ENCODE measurements around the gene SUSD6.
A peak's percentile ranks its signal among the peaks of the same experiment; 100 is the strongest.

Gene SUSD6

DNA sequence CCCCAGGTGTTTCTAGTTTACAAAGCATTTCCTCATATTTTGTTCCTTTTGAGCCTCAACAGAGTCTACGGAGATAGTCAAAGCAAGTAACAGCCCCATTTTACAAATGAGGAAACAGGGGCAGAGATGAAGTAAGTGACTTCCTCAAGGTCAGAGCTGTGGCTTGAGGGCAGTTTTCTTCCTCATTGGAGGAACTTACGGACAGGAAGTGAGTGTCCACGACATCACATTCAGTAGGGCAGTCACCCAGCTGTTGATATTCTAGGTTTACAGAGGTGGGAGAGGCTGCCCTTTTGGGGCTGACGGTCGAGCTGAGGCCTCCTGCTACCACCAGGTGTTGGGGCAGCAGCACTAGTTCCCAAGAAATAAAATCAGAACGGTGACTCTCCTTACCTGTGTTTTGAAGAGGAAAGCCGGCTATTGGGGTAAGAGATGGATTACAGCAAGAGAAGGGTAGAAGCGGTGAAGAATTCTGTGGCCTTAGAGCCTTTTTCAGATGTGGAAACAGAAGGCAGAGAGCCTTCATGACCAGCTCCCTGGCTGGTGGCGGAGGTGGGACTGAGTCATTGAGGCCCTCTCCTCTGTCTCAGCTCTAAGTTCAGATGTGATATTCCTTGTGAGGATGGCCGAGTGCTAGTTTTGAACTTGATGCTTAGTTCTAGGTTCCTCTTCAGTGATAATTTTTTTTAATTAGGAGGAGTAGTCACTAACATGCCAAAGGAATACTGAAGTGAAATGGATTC, 41.7 kb downstream of the SUSD6 start:
- DNase-seq: no peak

GRCh38 chr14:69654116-69654515, 42.7 kb downstream of the SUSD6 start:
- DNase-seq: no peak

DNA sequence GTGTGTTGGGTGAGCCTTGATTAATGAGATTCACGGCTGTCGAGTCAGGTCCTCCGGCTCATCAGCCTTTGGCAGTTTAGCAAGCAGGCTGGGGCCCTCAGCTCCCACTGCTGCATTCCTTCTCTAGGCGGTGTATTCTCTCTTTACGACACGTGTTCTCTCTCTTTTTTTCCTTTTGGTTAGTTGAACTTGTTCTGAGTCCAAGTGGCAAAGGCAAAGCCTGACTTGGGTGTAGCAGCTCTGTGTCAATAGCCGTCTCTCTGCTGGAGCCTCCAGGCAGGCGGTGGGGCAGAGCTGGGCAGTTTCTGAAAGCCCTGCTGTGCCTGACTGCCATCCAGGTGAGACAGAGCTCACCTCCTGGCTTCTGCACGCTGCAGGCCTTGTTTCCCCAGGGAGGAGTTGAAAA, 46.6 kb downstream of the SUSD6 start:
- DNase-seq: no peak

DNA sequence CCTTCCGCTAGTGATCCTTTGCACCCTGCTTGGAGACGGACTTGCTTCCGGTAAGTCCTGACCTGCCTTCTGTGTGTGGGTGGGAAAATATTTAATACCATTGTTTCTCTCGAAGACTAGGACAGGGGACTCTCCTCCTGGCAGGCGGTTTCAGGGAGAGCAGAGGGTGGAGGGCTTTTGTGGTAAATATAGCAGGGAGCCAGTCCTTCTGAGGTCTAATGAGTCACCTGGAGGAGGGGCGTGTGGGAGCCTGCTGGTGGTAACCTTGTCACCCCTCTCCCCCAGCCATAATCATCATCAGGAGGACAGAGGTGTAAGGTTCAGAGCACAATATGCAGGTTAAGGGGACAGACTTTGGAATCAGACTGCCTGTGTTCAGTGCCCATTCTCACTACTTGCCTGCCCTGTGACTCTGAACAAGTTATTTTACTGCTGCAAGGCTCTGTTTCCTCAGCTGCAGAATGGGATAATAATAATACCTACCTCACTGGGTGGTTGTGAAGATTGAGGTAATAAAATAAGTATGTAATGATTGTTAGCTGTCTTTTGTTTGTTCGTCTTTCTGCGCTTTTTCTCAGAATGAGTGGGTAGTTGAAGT, 47.4 kb downstream of the SUSD6 start:
- DNase-seq: peak; percentile 30

DNA sequence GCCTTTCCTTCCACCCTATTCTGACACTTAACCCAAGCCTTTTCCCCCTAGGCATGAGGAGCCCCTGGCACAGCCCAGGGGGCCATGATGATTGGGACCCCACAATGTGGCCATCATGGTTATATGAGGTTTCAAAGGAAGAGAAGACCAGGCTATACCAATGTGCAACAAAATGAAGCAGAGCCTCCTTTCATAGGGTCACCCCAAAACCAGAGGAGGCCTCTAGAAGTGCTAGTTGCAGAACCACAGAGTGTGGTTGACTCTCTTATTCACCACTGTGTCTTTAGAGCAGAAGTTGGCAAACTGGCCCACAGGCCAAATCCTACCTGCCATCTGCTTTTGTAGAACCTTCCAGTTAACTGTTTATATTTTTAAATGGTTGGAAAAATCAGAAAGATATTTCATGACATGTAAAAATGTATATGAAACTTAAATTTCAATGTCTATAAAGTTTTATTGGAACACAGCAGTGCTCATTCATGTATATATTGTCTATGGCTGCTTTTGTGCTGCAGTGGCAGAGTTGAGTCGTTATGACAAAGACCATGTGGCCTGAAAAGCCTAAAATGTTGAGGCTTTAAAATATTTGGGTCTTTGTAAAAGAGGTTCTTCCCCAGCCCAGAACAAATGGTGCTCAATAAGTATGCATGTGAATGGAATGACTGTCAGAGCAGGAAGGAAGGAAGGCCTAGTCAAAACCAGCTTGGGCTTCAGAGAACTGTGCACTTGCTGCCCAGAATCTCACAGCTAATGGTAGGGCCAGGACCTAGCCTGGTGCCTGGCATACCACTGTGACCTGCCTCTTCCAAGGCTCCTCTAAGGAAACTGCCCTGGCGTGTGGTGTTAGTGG, 49.2 kb downstream of the SUSD6 start:
- DNase-seq: no peak

GRCh38 chr14:69661194-69661537, 49.8 kb downstream of the SUSD6 start:
- no peak for DNase-seq

- DNase-seq: no peak
These were observed 51.4 kb downstream of the SUSD6 start for GRCh38 chr14:69662636-69663299.

DNA sequence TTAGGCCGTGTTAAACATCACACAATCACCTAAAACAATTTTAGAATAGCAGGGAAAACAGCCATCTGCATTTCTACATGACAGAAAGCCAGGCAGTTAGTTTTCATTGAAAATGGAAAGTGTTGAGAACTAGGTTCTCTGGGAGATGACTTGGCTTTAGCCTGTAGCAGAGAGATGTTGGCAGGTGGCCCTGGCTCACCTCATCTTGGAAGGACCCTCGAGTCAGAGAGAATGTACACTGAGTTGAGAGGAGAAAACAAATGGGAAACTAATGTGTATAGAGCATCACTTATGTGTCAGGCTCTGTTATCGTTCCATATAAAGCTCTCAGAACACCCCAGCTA, 51.9 kb downstream of the SUSD6 start:
- no peak for DNase-seq

DNA sequence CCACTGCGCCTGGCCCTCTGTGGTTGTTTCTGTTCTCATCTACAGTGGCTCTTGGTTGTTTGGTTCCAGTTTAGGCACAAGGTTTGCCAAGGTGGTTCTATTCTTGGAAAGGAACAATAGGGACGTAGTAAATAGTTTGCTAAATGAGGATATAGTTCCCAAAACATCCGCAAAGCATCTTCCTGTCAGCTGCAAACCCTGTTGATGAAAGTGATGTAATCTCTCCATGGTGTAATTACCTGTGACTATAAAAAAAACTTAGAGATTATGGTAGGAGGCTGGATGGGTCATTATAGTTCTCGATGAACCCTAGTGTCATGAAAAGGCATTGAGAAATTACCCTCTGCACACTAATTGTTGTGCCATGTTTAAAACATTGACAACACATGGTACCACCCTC, 52.9 kb downstream of the SUSD6 start:
- DNase-seq: no peak

DNA sequence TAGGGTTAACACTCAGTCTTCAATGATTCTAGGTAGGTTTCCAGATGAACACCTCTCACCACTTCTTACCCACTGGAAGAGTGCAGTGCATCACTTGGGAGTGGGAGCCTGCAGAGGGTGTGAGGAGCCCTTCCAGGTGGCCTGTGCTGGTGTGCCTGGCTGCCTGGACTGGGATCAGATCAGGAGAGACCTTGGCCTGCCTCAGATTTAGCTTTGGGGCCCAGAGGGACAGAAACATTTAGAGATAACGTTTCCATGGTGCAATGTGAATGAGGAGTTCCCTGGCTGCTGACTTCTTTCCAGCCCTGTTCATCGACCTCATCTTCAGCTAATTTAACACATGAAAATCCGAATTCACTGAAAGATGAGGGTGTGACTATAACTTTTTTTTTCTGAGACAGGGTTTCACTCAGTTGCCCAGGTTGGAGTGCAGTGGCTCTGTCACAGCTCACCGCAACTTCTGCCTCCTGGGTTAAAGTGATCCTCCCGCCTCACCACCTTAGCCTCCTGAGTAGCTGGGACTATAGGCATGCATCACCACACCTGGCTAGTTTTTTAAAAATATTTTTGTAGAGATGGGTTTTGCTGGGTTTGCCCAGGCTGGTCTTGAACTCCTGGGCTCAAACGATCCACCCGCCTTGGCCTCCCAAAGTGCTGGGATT, 53.6 kb downstream of the SUSD6 start:
- no peak for DNase-seq

DNA sequence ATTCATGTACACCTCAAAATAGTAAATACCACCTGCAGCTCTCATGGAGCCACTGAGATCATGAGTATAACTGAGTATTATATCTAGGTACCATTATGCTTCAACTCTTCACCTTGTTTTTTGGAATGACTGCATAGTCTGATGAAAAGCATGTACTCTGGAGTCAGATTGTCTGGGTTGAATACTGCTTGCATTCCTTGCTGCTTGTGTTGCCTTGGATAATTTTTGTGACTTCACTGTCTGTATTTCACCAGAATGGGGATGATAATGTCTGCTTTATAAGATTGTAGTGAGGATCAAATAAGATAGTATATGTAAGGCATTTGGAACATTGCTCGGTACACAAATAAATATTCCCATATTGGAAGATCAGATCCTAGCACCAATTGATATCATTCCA, 54.2 kb downstream of the SUSD6 start:
- DNase-seq: no peak

DNA sequence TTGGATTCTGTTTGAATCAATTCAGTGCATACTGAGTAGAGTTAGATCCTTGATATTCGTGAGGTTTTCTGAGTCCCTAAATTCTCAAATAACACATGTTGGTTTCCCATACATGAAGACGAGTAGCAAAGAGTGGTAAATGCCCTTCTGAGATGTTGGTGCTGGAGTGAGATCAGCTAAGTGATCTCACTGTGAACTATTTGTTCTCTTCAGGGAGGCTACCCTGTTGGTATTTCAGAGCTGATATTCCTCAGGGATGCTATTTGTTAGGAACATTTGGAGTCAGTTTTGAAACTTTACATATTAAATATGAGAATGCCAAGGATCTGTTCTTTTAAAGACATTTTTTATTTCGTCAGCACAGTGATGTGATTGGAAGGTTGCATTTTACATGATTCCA, 54.7 kb downstream of the SUSD6 start:
- DNase-seq: no peak

DNA sequence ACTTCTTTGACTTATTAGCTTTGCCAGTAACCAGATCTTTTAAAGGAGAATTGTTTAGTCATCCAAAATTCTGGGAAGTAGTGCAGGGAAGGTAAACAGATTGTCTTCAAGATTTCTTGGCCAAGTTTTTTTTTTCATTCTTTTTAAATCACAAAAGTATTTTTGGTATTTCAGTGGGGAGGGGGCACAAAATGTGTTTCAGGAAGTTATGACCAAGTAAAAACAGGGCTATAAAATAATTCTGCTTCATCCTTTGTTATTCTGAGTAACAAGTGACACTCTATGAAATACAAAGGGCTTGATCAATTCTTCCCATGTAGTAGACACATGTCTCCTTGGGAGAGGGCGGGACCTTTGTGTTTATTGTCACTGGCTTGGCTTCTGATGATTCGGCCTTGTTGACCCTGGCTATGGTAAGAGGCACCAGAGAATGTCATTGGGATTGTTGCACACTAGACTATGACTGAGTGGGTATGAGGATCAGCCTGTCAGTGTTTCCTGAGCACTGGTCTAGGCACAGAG, 55.4 kb downstream of the SUSD6 start:
- no peak for DNase-seq

DNA sequence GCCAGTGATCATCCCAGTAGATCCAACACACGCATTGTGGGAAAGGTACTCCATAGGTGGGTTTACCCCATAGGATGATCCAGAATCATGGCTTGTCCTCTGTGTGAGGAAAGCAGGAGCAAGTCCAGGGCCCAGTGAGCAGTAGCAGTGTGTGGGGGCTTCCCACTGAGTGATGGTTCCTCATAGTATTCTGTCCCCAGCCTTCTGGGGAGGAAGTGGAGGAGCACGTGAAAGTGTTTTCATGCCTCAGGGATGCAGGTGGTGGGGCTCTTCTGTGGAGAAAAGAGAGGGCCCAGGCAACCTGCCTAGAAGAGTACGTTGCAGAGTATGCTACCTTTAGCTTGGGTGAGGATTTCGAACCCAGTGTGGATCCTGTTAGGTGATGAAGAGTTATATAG, 56.5 kb downstream of the SUSD6 start:
- no peak for DNase-seq

DNA sequence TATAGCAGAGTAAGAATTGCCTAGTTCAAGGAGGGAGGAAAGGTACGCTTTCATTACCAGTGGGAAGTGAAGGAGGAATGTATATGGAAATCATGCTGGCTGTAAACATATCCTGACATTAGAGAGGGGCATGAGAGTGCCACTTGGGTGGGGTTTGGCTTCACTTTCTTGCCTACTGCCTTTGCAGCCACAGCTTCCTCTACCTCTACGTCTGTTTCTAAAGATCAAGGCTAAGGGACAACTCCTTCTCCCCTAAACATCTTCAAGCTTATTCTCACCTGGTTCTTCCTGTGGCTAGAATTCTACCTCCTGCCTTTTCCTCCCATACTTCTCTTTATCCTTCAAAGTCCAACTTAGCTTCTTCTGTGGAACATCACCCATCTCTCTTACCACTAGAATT, 58.0 kb downstream of the SUSD6 start:
- no peak for DNase-seq

DNA sequence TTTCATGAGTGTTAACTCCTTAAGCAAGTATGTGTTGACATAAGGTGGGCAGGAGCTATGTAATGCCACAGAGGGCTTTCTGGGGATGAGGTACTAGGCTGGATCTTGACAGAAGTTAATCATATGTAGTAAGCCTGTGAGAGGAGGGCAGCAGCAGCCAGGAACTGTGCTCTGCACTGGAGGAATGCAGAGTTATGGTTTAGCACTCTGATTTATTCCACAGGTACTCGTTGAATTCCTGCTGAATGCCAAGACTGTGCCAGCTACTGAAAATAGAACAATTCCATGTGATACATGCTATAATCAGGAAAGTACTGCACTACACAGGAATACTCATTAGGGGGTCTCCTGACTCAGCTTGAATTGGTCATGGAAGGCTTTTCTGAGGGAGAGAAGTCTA, 58.7 kb downstream of the SUSD6 start:
- DNase-seq: no peak

DNA sequence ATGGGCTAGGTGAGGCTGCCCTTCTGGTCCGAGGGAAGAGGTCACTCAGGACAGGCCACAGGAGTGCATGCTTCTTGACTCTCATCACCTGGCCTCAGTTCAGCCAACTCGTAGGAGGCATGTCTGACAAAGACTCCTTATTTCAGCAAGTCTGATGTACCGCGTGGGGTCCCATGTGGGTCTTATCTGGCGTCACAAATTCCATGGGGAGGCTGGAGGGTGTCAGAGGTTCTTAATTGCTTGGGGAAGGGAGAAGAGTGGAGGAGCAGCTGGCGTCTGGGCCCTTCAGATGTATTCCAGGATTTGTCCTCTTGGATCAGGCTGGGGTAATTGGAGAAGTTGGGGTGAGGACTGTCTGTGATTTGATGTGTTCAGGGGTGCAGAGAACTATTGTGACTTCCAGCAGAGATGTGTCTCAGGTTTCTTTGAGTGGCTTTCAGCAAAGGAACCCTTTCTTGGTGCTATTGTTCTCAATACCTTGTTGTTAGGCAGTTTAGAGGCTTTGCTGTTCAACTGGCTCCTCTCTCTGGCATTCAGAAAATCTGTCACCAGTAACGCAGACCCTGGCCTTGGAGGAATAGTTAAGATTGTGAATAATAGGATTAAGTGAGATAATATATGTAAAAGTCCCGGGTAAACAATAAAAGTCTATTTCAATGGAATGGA, 60.1 kb downstream of the SUSD6 start:
- DNase-seq: no peak

- DNase-seq: no peak
These were observed 61.0 kb downstream of the SUSD6 start for GRCh38 chr14:69672356-69672755.

DNA sequence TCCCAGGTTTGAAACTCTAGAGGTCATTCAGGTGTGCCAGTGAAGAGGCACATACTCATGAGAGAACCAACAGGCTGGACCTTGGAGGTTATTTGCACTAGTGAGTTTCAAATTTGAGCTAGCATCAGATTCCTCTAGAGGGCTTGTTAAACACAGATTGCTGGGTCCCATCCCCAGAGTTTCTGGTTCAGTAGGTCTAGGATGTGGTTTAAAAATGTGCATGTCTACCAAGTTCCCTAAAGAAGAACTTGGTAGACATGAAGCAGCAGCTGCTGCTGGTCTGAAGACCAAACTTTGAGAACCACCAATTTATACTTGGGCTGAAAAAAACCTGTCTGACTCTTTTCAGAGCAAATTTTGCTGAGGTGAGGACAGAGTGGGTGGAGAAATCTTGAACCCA, 61.7 kb downstream of the SUSD6 start:
- no peak for DNase-seq

DNA sequence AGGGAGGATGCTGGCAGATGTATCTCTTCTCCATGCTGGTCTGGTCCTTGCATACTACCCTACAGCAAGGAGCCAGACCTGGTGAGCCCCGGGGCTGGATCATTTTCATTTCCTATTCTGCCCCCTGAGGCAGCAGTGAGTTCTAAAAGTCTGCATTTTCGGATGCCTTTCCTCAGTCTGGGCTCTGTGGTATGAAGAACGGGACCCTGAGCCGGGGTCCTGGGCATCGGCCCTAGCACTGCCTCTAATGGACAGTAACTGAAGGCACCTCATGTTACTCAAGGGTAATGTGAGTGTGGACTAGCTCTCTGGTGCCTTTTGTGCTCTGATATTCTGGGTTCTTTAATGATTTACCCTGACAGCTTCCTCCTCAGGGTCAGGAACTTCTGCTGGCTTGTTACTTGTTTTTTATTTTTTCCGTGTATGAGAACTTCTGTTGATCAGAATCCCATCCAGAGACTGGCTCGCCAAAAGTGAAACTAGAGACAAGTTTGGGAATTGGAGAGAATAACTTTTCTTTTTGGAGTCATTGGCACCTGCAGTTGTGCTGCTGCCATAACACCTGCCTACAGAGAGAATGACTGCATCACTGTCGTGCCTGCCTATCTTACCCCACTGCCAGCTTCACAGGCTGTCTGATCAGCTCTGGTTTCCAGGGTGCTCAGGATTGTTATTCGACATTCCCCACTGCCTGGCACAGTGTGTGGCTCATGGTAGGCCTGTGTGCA, 62.3 kb downstream of the SUSD6 start:
- DNase-seq: no peak

GRCh38 chr14:69674546-69675244, 63.3 kb downstream of the SUSD6 start:
- DNase-seq: peak; percentile 27

Data from stimulated activated CD4-positive, alpha-beta T cell treated with anti-CD3 and anti-CD28 coated beads, Interleukin-4, amount 100 ng/mL, for 1 hour (primary cell).